Activated T-cell treated with anti-CD3 and anti-CD28 coated beads for 48 hours (primary cell): ENCODE results near the gene CD244.
A peak's percentile ranks its signal among the peaks of the same experiment; 100 is the strongest.
"Not testable (repeated sequence)": the region's sequence is repeated elsewhere in the genome, so short reads cannot be mapped to it uniquely, and the experiment has no call there.

Experiments used
- DNase-seq: peaks from one replicate; pipeline ENCODE4 v3.0.0-alpha.2; 2020; ENCODE audit warnings: low read depth

CD244 gene

GRCh38 chr1:160810486-160810885 is 52.2 kb downstream of the CD244 start:
- DNase-seq, result no peak

- DNase-seq, result no peak
These were observed 54.4 kb downstream of the CD244 start for GRCh38 chr1:160808289-160808688.

GRCh38 chr1:160807738-160808137 is 54.9 kb downstream of the CD244 start:
- DNase-seq, result no peak

GRCh38 chr1:160807247-160807646 is 55.4 kb downstream of the CD244 start:
- DNase-seq, result no peak

GRCh38 chr1:160806784-160807183 is 55.9 kb downstream of the CD244 start:
- DNase-seq, result no peak

GRCh38 chr1:160806109-160806665 is 56.5 kb downstream of the CD244 start:
- no peak for DNase-seq

- DNase-seq, result no peak
These were observed 60.7 kb downstream of the CD244 start for GRCh38 chr1:160801836-160802580.

GRCh38 chr1:160800645-160801408 is 61.9 kb downstream of the CD244 start:
- no peak for DNase-seq

GRCh38 chr1:160800142-160800541 is 62.5 kb downstream of the CD244 start:
- DNase-seq, result no peak

GRCh38 chr1:160799641-160800040 is 63.0 kb downstream of the CD244 start:
- DNase-seq, result no peak

- no peak for DNase-seq
These were observed 64.2 kb downstream of the CD244 start for GRCh38 chr1:160798439-160798838.

GRCh38 chr1:160797861-160798273 is 64.8 kb downstream of the CD244 start:
- DNase-seq, result peak; percentile 47

GRCh38 chr1:160797271-160797709 is 65.4 kb downstream of the CD244 start:
- DNase-seq, result no peak

- DNase-seq, result peak; percentile 59
These were observed 66.7 kb downstream of the CD244 start, which contains the start of gene LY9 for GRCh38 chr1:160795951-160796383. Gene LY9 (plus strand): TSS chr1:160796174. CDS start chr1:160796188, 14 bp downstream.

- DNase-seq, result no peak
These were observed 68.3 kb downstream of the CD244 start for GRCh38 chr1:160794376-160794775.

GRCh38 chr1:160789702-160790611 is 72.7 kb downstream of the CD244 start:
- DNase-seq, result no peak

GRCh38 chr1:160789051-160789701 is 73.5 kb downstream of the CD244 start:
- no peak for DNase-seq

GRCh38 chr1:160782988-160783765 is 79.5 kb downstream of the CD244 start:
- DNase-seq, result not testable (repeated sequence)

- DNase-seq, result no peak
These were observed 80.6 kb downstream of the CD244 start for GRCh38 chr1:160781914-160782689.
